ENCODE data around the gene DBN1. TPM values are rescaled to one million over a fixed set of nuclear protein-coding genes. Genes with fewer than 3 reads are reported as not detected.

The DBN1 gene
- total RNA-seq, 2 donors from 2014 or later, result 322 to 383 TPM

- DNase-seq, result no peak
- peaks cover 3% of the 10 kb centered on the region for H3K4me1 ChIP-seq (ENCODE audit: control insufficient read depth, insufficient read depth, low read length)
- Mint-ChIP-seq H3K9me3 (no peaks in the 10 kb centered on the region), H3K27ac (no peak overlapping the region), H3K36me3 (ENCODE audit: low read depth) (peaks cover 43% of the 10 kb centered on the region), H3K4me1 (no peaks in the 10 kb centered on the region), H3K27me3 (ENCODE audit: insufficient read depth) (peaks cover 4% of the 10 kb centered on the region), H3K4me3 (no peak overlapping the region)
- H3K36me3 ChIP-seq (ENCODE audit: control insufficient read depth, insufficient read depth, low read length), result peaks cover 24% of the 10 kb centered on the region
- 90 to 96% methylated on average over 4 of the region's 4 CpGs for WGBS, 2 experiments (ENCODE audit: insufficient coverage in 1 of 2, insufficient read length in 1 of 2)
- H3K9ac ChIP-seq (ENCODE audit: extremely low read depth, low read length, poor library complexity, severe bottlenecking), result no peak overlapping the region
- no peak overlapping the region for H3K4me3 ChIP-seq (ENCODE audit: low read length)
- TF ChIP-seq CTCF (conservative IDR thresholded peaks at IDR 0.05), result no peak
- no peaks in the 10 kb centered on the region for H3K27me3 ChIP-seq (ENCODE audit: control insufficient read depth, insufficient read depth, low read length, poor library complexity, severe bottlenecking)
- H3K27ac ChIP-seq (ENCODE audit: low read depth, low read length), result no peak overlapping the region
- no peaks in the 10 kb centered on the region for H3K9me3 ChIP-seq (ENCODE audit: control insufficient read depth, low read length)
Observed at GRCh38 chr5:177439518-177440053, 33.8 kb downstream of the DBN1 start.

- peaks cover 46% of the 10 kb centered on the region for H3K36me3 Mint-ChIP-seq (ENCODE audit: low read depth)
- no peak for TF ChIP-seq CTCF (conservative IDR thresholded peaks at IDR 0.05)
- H3K4me3 Mint-ChIP-seq, result no peak overlapping the region
- H3K36me3 ChIP-seq (ENCODE audit: control insufficient read depth, insufficient read depth, low read length), result peaks cover 35% of the 10 kb centered on the region
- no peak for DNase-seq
- H3K4me1 Mint-ChIP-seq, result no peaks in the 10 kb centered on the region
- no peaks in the 10 kb centered on the region for H3K27me3 Mint-ChIP-seq (ENCODE audit: insufficient read depth)
- H3K4me3 ChIP-seq (ENCODE audit: low read length), result no peak overlapping the region
- no peaks in the 10 kb centered on the region for H3K27me3 ChIP-seq (ENCODE audit: control insufficient read depth, insufficient read depth, low read length, poor library complexity, severe bottlenecking)
- H3K4me1 ChIP-seq (ENCODE audit: control insufficient read depth, insufficient read depth, low read length), result no peaks in the 10 kb centered on the region
- H3K9me3 ChIP-seq (ENCODE audit: control insufficient read depth, low read length), result no peaks in the 10 kb centered on the region
- no peak overlapping the region for H3K27ac ChIP-seq (ENCODE audit: low read depth, low read length)
- H3K9ac ChIP-seq (ENCODE audit: extremely low read depth, low read length, poor library complexity, severe bottlenecking), result no peak overlapping the region
- H3K9me3 Mint-ChIP-seq, result no peaks in the 10 kb centered on the region
- 94 to 96% methylated on average over 5 to 10 of the region's 10 CpGs for WGBS, 2 experiments (ENCODE audit: insufficient coverage in 1 of 2, insufficient read length in 1 of 2)
- H3K27ac Mint-ChIP-seq, result no peak overlapping the region
Observed at GRCh38 chr5:177438468-177438867, 35.0 kb downstream of the DBN1 start.

GRCh38 chr5:177437623-177438022 is 35.8 kb downstream of the DBN1 start:
- peaks cover 35% of the 10 kb centered on the region for H3K36me3 ChIP-seq (ENCODE audit: control insufficient read depth, insufficient read depth, low read length)
- no peaks in the 10 kb centered on the region for H3K4me1 ChIP-seq (ENCODE audit: control insufficient read depth, insufficient read depth, low read length)
- H3K9ac ChIP-seq (ENCODE audit: extremely low read depth, low read length, poor library complexity, severe bottlenecking), result no peak overlapping the region
- no peaks in the 10 kb centered on the region for H3K27me3 ChIP-seq (ENCODE audit: control insufficient read depth, insufficient read depth, low read length, poor library complexity, severe bottlenecking)
- H3K27ac ChIP-seq (ENCODE audit: low read depth, low read length), result no peak overlapping the region
- no peak for TF ChIP-seq CTCF (conservative IDR thresholded peaks at IDR 0.05)
- WGBS, 2 experiments (ENCODE audit: insufficient coverage in 1 of 2, insufficient read length in 1 of 2), result 88 to 95% methylated on average over 3 to 4 of the region's 4 CpGs
- Mint-ChIP-seq H3K27ac (no peak overlapping the region), H3K36me3 (ENCODE audit: low read depth) (peaks cover 49% of the 10 kb centered on the region), H3K4me3 (no peak overlapping the region), H3K4me1 (no peaks in the 10 kb centered on the region), H3K27me3 (ENCODE audit: insufficient read depth) (no peaks in the 10 kb centered on the region), H3K9me3 (no peaks in the 10 kb centered on the region)
- DNase-seq, result no peak
- no peaks in the 10 kb centered on the region for H3K9me3 ChIP-seq (ENCODE audit: control insufficient read depth, low read length)
- no peak overlapping the region for H3K4me3 ChIP-seq (ENCODE audit: low read length)
